GM19324 (cell line): ENCODE data around the gene KCNK10.

Source experiments
- ATAC-seq: cut with Tn5 transposase; IDR thresholded peaks from one replicate; pipeline ENCODE4 v1.9.1; 2021; ENCODE audit warnings: mild to moderate bottlenecking, moderate library complexity; ENCODE audit not compliant: unreplicated experiment, low FRiP score

KCNK10 gene

GRCh38 chr14:88189417-88190191 lies 133.5 kb downstream of the KCNK10 start:
- peak; percentile 80 for ATAC-seq

GRCh38 chr14:88188745-88189416 lies 134.2 kb downstream of the KCNK10 start:
- peak; percentile 46 for ATAC-seq

DNA sequence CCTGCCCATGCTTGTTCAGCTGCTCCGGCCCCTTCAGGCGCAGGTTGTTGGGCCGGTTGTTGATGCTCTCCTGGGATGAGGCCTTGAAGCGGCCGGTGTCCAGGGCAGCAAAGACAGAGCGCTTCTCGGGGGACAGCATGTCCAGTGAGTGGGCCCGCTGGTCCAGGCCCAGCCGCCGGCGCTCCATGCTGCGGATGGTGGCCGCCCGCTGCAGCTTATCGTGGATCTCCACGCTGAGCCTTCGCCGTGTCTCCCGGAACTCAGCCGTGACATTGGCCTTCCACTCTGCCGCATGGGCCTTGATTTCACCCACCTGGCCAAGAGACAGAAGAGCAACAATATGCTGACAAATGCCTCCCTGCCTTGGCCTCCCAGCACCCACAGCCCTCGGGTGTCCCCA lies 137.2 kb downstream of the KCNK10 start:
- ATAC-seq, result no peak

- ATAC-seq, result no peak
These were observed 138.1 kb downstream of the KCNK10 start for GRCh38 chr14:88184956-88185355.

GRCh38 chr14:88181072-88181471 lies 142.0 kb downstream of the KCNK10 start:
- peak; percentile 55 for ATAC-seq

DNA sequence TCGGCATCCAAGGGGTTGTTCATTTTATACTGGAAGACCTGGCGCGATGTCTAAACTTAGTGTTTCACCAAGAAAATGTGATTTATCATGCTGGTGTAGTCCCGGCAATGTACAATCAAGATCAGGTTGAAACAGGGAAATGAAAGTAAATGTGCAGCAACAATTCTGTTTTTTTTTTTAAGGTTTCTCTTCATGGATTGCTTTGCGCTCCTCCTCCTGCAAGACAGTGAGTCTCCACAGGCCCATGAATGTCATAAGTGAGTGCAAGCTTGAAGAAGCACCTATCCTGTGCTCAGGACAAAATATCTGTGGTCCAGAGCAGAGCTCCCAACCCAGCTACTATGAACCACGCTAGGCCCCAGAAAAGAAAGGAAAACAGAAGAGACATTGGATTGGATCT lies 143.4 kb downstream of the KCNK10 start:
- ATAC-seq, result no peak

GRCh38 chr14:88170333-88170732 lies 152.7 kb downstream of the KCNK10 start:
- ATAC-seq, result no peak

- peak; percentile 77 for ATAC-seq
These were observed 154.4 kb downstream of the KCNK10 start for GRCh38 chr14:88168498-88169165.

DNA sequence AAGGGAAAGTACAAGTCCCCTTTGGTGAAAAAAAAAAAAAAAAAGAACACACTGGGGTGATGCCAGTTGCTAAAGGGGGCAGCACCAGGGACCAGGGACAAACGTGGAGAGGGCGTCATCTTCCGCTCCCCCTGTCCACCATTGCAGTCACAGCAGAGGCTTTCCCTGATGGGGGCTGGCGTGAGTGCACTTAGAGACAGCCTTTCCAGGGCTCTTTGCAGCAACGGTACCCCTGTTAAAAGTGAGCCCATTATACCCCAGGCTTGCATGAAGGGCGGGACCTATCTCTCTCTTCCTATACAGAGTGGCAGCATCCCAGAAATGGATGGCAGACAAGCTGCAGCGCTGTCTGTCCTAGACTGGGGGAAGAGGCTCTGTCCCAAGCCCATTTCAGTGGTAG lies 155.0 kb downstream of the KCNK10 start:
- no peak for ATAC-seq

GRCh38 chr14:88166616-88167015 lies 156.5 kb downstream of the KCNK10 start:
- no peak for ATAC-seq

- ATAC-seq, result no peak
These were observed 158.0 kb downstream of the KCNK10 start for GRCh38 chr14:88164906-88165534.

DNA sequence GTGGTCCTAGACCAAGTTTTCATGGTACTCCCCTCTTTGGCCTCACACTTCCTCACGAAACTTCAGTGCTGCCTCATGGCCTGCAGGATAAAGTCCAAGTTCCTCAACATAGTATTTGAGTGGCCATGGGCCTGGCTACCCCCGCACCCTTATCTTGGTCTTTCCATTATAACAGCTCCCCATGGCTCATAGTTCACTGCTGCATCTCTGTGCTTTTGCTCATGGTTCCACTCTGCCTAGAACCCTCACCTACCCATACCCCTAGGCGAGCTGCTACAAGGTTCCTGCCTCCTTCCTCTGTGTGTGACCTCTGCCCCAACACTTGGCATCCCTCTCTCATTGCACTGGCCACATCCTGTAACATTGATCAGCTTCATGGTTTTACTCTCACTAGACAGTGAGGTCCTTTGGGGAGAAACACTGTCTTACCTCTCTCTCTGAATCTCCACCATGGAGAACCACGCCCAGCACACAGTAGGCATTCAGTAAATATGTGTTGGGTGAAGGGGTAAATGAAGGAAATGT lies 159.3 kb downstream of the KCNK10 start:
- ATAC-seq, result no peak

DNA sequence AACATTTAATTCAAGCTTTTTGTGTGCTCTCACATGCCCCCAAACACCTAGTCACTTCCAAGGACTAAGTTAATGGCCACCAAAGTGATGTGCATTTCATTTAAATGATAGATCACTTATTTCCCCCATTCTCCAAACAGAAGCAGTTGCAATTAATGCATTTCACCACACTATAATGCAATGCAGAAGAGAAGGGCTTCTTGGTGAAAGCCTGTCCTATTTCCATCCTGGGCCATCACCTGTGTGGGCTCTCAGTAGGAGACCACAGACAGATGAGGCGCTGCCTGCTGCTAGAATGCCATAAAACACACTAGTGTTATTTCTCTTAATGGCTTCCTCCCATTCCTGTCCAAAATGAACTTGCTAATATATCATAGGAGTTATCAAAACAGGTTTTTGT lies 166.9 kb downstream of the KCNK10 start:
- no peak for ATAC-seq

DNA sequence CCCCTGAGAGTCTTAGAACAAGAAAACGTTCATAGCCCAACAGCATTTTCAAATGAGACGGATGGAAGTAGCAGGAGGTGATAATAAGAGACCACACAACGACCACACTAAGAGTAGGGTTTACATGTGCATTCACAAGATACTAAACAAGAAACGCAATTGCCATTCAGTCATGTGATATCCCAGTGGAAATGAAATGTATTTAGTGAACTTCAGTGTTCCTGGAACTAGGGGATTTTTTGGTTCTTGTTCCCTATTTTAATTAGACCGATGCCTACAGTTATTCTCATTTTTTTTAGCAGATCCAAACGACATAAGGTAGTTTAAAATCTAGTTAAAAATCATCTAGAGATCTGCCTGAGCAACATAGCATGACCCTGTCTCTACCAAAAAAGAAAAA lies 168.1 kb downstream of the KCNK10 start:
- ATAC-seq, result no peak

DNA sequence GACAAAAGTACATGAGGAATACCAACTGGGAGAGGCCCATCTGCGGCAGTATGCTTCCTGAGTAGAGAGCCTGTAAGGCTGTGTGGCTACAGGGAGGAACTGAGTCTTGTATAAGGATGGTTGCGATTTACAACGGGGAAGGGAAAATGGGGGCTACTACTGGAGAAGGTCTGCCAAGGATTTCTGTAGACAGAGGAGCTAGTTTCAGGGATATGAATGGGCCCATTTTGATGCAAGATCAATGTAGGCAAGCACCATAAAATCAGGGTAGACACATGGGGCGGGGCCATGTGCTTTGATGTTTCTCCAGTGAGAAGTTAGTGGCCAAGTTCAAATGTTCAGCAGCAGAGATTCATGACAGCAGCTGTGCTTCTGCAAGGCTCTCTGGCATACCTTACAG lies 168.7 kb downstream of the KCNK10 start:
- ATAC-seq, result no peak

DNA sequence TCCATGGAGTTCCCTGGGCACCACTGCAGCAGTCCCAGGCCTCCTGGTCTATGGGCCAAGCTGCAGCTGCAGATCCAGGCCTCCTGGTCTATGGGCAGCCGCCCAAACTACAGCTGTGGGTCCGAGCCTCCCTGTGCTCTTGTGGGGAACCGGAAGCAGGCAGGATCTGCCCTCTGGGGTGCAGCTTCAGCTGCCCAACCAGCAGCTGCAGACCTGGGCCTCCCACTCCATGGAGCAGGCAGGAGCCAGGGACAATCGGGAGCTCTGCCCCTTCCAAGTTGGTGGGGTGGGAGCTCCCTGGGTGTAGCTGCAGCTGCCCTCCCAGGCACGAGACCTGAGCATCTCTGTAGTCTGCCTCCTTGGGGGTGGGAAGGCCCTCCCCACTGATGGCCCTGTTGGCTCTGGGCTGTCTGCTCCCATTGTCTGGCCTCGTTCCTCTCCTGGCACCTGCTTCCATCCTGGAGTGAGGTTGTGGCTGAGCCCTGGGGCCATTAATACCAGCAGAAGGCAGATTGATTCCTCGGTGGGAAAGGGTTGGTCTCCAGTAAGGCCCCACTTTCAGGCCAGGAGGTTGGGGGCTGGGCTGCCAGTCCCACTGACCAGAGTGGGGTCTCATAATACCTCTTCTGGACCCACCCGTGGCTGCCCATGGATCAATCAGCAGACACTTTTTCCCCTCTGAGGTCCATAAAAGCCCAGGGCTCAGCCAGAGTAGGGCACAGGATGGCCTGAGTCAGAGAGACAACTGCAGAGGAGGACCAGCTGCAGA lies 176.0 kb downstream of the KCNK10 start:
- no peak for ATAC-seq

- ATAC-seq, result no peak
These were observed 179.3 kb downstream of the KCNK10 start for GRCh38 chr14:88143810-88144209.

DNA sequence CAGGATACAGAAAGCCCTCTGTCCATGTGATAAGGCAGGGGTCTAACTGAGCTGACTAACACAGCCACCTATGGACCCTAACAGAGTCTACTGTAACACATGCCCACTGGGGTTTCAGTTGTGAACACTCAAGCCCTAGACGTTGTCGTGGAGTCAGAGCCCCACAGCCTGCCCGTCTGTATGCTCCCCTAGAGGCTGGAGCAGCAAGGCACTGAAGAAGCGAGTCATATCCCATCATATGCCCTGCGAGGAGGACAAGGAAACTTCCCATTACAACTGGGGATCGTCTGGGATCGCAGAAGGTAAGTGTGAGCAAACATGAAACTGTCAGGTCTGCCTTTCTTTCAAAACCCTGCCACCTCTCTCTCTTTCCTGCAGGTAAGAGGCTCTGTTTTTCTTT lies 180.1 kb downstream of the KCNK10 start:
- no peak for ATAC-seq

GRCh38 chr14:88140874-88141273 lies 182.2 kb downstream of the KCNK10 start:
- ATAC-seq, result no peak

GRCh38 chr14:88137327-88137726 lies 185.7 kb downstream of the KCNK10 start:
- ATAC-seq, result no peak
